ENCODE results near the gene ZNF777.
A peak's percentile ranks its signal among the peaks of the same experiment; 100 is the strongest.
"Not testable (repeated sequence)": the region's sequence is repeated elsewhere in the genome, so short reads cannot be mapped to it uniquely, and the experiment has no call there.

Gene ZNF777

GRCh38 chr7:149423449-149424110, 37.3 kb downstream of the ZNF777 start:
- DNase-seq (ENCODE audit: low read depth, low spot score) = no peak
- no peak overlapping the region for H3K4me3 ChIP-seq (ENCODE audit: low read length)

GRCh38 chr7:149422914-149423301, 38.0 kb downstream of the ZNF777 start:
- H3K4me3 ChIP-seq (ENCODE audit: low read length) = no peak overlapping the region
- no peak for DNase-seq (ENCODE audit: low read depth, low spot score)

- DNase-seq (ENCODE audit: low read depth, low spot score) = peak; percentile 32
- H3K4me3 ChIP-seq (ENCODE audit: low read length) = peak overlapping the region; percentile 38
Measured at GRCh38 chr7:149422162-149422913, 38.5 kb downstream of the ZNF777 start.

GRCh38 chr7:149420006-149420405, 40.9 kb downstream of the ZNF777 start:
- no peak overlapping the region for H3K4me3 ChIP-seq (ENCODE audit: low read length)
- DNase-seq (ENCODE audit: low read depth, low spot score) = no peak

- DNase-seq (ENCODE audit: low read depth, low spot score) = no peak
- H3K4me3 ChIP-seq (ENCODE audit: low read length) = no peak overlapping the region
Measured at GRCh38 chr7:149415391-149416071, 45.3 kb downstream of the ZNF777 start.

GRCh38 chr7:149414745-149415390, 46.0 kb downstream of the ZNF777 start:
- H3K4me3 ChIP-seq (ENCODE audit: low read length) = no peak overlapping the region
- DNase-seq (ENCODE audit: low read depth, low spot score) = no peak

GRCh38 chr7:149414171-149414570, 46.7 kb downstream of the ZNF777 start:
- H3K4me3 ChIP-seq (ENCODE audit: low read length) = no peak overlapping the region
- peak; percentile 68 for DNase-seq (ENCODE audit: low read depth, low spot score)

- not testable (repeated sequence) for H3K4me3 ChIP-seq (ENCODE audit: low read length); DNase-seq (ENCODE audit: low read depth, low spot score)
Measured at GRCh38 chr7:149413083-149413482, 47.8 kb downstream of the ZNF777 start.

- no peak for DNase-seq (ENCODE audit: low read depth, low spot score)
- H3K4me3 ChIP-seq (ENCODE audit: low read length) = no peak overlapping the region
Measured at GRCh38 chr7:149409895-149410294, 51.0 kb downstream of the ZNF777 start.

GRCh38 chr7:149404825-149405224, 56.0 kb downstream of the ZNF777 start:
- H3K4me3 ChIP-seq (ENCODE audit: low read length) = no peak overlapping the region
- DNase-seq (ENCODE audit: low read depth, low spot score) = no peak

- H3K4me3 ChIP-seq (ENCODE audit: low read length) = no peak overlapping the region
- DNase-seq (ENCODE audit: low read depth, low spot score) = no peak
Measured at GRCh38 chr7:149404396-149404795, 56.5 kb downstream of the ZNF777 start.

- no peak for DNase-seq (ENCODE audit: low read depth, low spot score)
- no peak overlapping the region for H3K4me3 ChIP-seq (ENCODE audit: low read length)
Measured at GRCh38 chr7:149398195-149398820, 62.6 kb downstream of the ZNF777 start.

- no peak for DNase-seq (ENCODE audit: low read depth, low spot score)
- H3K4me3 ChIP-seq (ENCODE audit: low read length) = no peak overlapping the region
Measured at GRCh38 chr7:149397470-149398043, 63.3 kb downstream of the ZNF777 start.

GRCh38 chr7:149388550-149389335, 72.1 kb downstream of the ZNF777 start:
- not testable (repeated sequence) for DNase-seq (ENCODE audit: low read depth, low spot score); H3K4me3 ChIP-seq (ENCODE audit: low read length)

- not testable (repeated sequence) for H3K4me3 ChIP-seq (ENCODE audit: low read length); DNase-seq (ENCODE audit: low read depth, low spot score)
Measured at GRCh38 chr7:149386514-149386913, 74.3 kb downstream of the ZNF777 start.

- no peak for DNase-seq (ENCODE audit: low read depth, low spot score)
- H3K4me3 ChIP-seq (ENCODE audit: low read length) = no peak overlapping the region
Measured at GRCh38 chr7:149385195-149385950, 75.5 kb downstream of the ZNF777 start.
